ENCODE data around the gene FAM13A. TPM values are rescaled to one million over a fixed set of nuclear protein-coding genes. Genes with fewer than 3 reads are reported as not detected.

The FAM13A gene
- polyA plus RNA-seq, 1 of the 3 experiments (the other 2 are of a cell fraction) = 0.67 TPM

DNA sequence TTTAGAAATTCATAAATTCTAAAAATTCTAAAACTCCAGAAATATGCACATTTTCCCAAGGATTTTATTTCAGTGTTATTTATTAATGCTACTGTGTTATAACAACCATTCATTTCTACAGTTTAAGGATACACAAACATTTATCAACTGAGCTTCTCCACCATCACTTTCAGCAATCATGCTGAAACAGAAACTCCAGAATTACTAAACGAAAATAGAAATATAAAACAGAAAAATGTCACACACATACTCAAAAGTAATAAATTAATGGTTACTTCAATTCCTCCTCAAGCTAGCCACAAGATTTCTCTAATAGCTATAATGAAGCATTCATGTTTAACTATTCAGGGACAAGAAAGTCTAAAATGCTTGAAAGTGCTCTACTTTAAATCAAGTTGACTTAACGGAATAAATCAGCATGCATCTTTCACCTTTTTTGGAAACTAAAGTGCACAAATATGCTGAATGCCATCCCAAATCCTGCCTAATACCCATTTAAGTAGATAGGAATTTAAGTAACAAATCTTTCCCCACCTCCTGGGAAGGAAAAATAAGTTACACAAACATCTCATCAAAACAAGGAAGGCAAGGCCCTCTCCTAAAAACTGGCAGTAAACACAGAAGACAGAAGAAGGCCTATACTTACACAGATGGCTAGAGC is 563 bp downstream of the FAM13A start:
- H3K27ac ChIP-seq (ENCODE audit: low read depth in 2 of 2, low read length in 1 of 2) = no peak overlapping the region
- peak overlapping the region in 1 of 2 experiments; percentile 12; a peak in 1 of 4 replicates for H3K4me3 ChIP-seq (ENCODE audit: low read depth in 2 of 2, low read length in 1 of 2)
- no peak overlapping the region for H2AFZ ChIP-seq (ENCODE audit: low read depth)
- H3K4me2 ChIP-seq = no peak overlapping the region
- WGBS (ENCODE audit: low lambda C conversion rate) = 49% methylated on average over 2 of the region's 2 CpGs
- no peaks in the 10 kb centered on the region for H3K36me3 ChIP-seq (replicated peaks in 1 of 2; ENCODE audit: control insufficient read depth in 1 of 2, insufficient read depth in 2 of 2, low read length in 1 of 2)
- no peaks in the 10 kb centered on the region for H4K20me1 ChIP-seq (ENCODE audit: insufficient read depth)
- H3K4me1 ChIP-seq (ENCODE audit: control insufficient read depth in 1 of 2, insufficient read depth in 2 of 2, low read depth in 1 of 2, low read length in 1 of 2) = no peaks in the 10 kb centered on the region
- TF ChIP-seq FOXM1 (IDR thresholded peaks at IDR 0.05; ENCODE audit: low read depth) (no peak), ZBTB33 (IDR thresholded peaks at IDR 0.05; ENCODE audit: borderline replicate concordance, low read depth) (no peak), GATA2 (CRISPR knock-in tag; IDR thresholded peaks at IDR 0.05) (no peak), JUND (IDR thresholded peaks at IDR 0.05) (no peak), POLR2AphosphoS5 (IDR thresholded peaks at IDR 0.05; ENCODE audit: low read depth, low read length) (no peak), GABPA (IDR thresholded peaks at IDR 0.05; ENCODE audit: low read depth) (no peak), RAD21 (IDR thresholded peaks at IDR 0.05; ENCODE audit: low read length) (no peak), ELF1 (IDR thresholded peaks at IDR 0.05) (no peak), TCF12 (IDR thresholded peaks at IDR 0.05) (no peak), FOXJ3 (CRISPR knock-in tag; IDR thresholded peaks at IDR 0.05) (no peak), EZH2phosphoT487 (IDR thresholded peaks at IDR 0.05; ENCODE audit: borderline replicate concordance, low read depth) (no peak), TEAD4 (IDR thresholded peaks at IDR 0.05; ENCODE audit: borderline replicate concordance, insufficient read depth) (no peak)
- TF ChIP-seq, protein P1, sequence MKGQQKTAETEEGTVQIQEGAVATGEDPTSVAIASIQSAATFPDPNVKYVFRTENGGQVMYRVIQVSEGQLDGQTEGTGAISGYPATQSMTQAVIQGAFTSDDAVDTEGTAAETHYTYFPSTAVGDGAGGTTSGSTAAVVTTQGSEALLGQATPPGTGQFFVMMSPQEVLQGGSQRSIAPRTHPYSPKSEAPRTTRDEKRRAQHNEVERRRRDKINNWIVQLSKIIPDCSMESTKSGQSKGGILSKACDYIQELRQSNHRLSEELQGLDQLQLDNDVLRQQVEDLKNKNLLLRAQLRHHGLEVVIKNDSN (IDR thresholded peaks at IDR 0.05; ENCODE audit: borderline replicate concordance, low read depth) = no peak
- CTCF ChIA-PET = interaction anchor here (0.9 to 1.0 kb wide), 3 partner anchors 12 to 54 kb away, joined by 3 to 4 read pairs (median 3); no protein-coding TSS in a partner anchor
- H3K9me2 ChIP-seq = no peaks in the 10 kb centered on the region
- DNase-seq = no peak
- POLR2A ChIA-PET = no interaction called here
- no peaks in the 10 kb centered on the region for H3F3A ChIP-seq (replicated peaks; ENCODE audit: insufficient read depth)
- no peaks in the 10 kb centered on the region for H3K27me3 ChIP-seq (ENCODE audit: insufficient read depth)
- H3K79me2 ChIP-seq (ENCODE audit: insufficient read depth) = no peaks in the 10 kb centered on the region
- H3K9me3 ChIP-seq = no peaks in the 10 kb centered on the region
- H3K9ac ChIP-seq = no peak overlapping the region

GRCh38 chr4:89055157-89056080 is 1.6 kb downstream of the FAM13A start:
- TF ChIP-seq JUND (IDR thresholded peaks at IDR 0.05) (no peak), MXI1 (IDR thresholded peaks at IDR 0.05; ENCODE audit: low read depth, low read length) (no peak), RFX5 (IDR thresholded peaks at IDR 0.05; ENCODE audit: low read length) (no peak), TEAD4 (IDR thresholded peaks at IDR 0.05; ENCODE audit: borderline replicate concordance, insufficient read depth) (no peak), FOSL2 (IDR thresholded peaks at IDR 0.05; ENCODE audit: borderline replicate concordance, low read depth) (no peak), RAD21 (IDR thresholded peaks at IDR 0.05; ENCODE audit: low read length) (no peak), TAF1 (IDR thresholded peaks at IDR 0.05; ENCODE audit: borderline replicate concordance, low read depth, low read length) (no peak), TCF12 (IDR thresholded peaks at IDR 0.05) (no peak), RCOR1 (IDR thresholded peaks at IDR 0.05; ENCODE audit: low read length) (no peak), POLR2AphosphoS5 (IDR thresholded peaks at IDR 0.05; ENCODE audit: low read depth, low read length) (no peak), PBX3 (IDR thresholded peaks at IDR 0.05) (no peak)
- TF ChIP-seq, protein P2, sequence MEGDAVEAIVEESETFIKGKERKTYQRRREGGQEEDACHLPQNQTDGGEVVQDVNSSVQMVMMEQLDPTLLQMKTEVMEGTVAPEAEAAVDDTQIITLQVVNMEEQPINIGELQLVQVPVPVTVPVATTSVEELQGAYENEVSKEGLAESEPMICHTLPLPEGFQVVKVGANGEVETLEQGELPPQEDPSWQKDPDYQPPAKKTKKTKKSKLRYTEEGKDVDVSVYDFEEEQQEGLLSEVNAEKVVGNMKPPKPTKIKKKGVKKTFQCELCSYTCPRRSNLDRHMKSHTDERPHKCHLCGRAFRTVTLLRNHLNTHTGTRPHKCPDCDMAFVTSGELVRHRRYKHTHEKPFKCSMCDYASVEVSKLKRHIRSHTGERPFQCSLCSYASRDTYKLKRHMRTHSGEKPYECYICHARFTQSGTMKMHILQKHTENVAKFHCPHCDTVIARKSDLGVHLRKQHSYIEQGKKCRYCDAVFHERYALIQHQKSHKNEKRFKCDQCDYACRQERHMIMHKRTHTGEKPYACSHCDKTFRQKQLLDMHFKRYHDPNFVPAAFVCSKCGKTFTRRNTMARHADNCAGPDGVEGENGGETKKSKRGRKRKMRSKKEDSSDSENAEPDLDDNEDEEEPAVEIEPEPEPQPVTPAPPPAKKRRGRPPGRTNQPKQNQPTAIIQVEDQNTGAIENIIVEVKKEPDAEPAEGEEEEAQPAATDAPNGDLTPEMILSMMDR (IDR thresholded peaks at IDR 0.05) = no peak
- POLR2A ChIA-PET = no interaction called here
- no peak for DNase-seq
- no peaks in the 10 kb centered on the region for H3K9me2 ChIP-seq
- no peaks in the 10 kb centered on the region for H3K27me3 ChIP-seq (ENCODE audit: insufficient read depth)
- H3K79me2 ChIP-seq (ENCODE audit: insufficient read depth) = no peaks in the 10 kb centered on the region
- no peak overlapping the region for H3K4me3 ChIP-seq (ENCODE audit: low read depth in 2 of 2, low read length in 1 of 2)
- no peaks in the 10 kb centered on the region for H3K9me3 ChIP-seq
- H3F3A ChIP-seq (replicated peaks; ENCODE audit: insufficient read depth) = no peaks in the 10 kb centered on the region
- no peaks in the 10 kb centered on the region for H3K4me1 ChIP-seq (ENCODE audit: control insufficient read depth in 1 of 2, insufficient read depth in 2 of 2, low read depth in 1 of 2, low read length in 1 of 2)
- no peak overlapping the region for H3K4me2 ChIP-seq
- no peak overlapping the region for H3K9ac ChIP-seq
- H2AFZ ChIP-seq (ENCODE audit: low read depth) = no peak overlapping the region
- no peaks in the 10 kb centered on the region for H3K36me3 ChIP-seq (replicated peaks in 1 of 2; ENCODE audit: control insufficient read depth in 1 of 2, insufficient read depth in 2 of 2, low read length in 1 of 2)
- H3K27ac ChIP-seq (ENCODE audit: low read depth in 2 of 2, low read length in 1 of 2) = no peak overlapping the region
- H4K20me1 ChIP-seq (ENCODE audit: insufficient read depth) = no peaks in the 10 kb centered on the region
- 95% methylated on average over 1 of the region's 1 CpG for WGBS (ENCODE audit: low lambda C conversion rate)
- CTCF ChIA-PET = interaction anchor here (1.3 kb wide), 1 partner anchor 10 kb away, joined by 6 read pairs; no protein-coding TSS in a partner anchor
